Measurements from ENCODE around the gene ETFB.

Gene ETFB

GRCh38 chr19:51301266-51301665, 64.9 kb downstream of the ETFB start:
- FAIRE-seq = no peak
- no peak for DNase-seq (ENCODE audit: insufficient read length, low spot score)
- TF ChIP-seq, protein P1, sequence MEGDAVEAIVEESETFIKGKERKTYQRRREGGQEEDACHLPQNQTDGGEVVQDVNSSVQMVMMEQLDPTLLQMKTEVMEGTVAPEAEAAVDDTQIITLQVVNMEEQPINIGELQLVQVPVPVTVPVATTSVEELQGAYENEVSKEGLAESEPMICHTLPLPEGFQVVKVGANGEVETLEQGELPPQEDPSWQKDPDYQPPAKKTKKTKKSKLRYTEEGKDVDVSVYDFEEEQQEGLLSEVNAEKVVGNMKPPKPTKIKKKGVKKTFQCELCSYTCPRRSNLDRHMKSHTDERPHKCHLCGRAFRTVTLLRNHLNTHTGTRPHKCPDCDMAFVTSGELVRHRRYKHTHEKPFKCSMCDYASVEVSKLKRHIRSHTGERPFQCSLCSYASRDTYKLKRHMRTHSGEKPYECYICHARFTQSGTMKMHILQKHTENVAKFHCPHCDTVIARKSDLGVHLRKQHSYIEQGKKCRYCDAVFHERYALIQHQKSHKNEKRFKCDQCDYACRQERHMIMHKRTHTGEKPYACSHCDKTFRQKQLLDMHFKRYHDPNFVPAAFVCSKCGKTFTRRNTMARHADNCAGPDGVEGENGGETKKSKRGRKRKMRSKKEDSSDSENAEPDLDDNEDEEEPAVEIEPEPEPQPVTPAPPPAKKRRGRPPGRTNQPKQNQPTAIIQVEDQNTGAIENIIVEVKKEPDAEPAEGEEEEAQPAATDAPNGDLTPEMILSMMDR (IDR thresholded peaks at IDR 0.05; ENCODE audit: insufficient read depth, missing control alignments) = no peak

- FAIRE-seq (no peak), DNase-seq (ENCODE audit: insufficient read length, low spot score) (no peak)
- TF ChIP-seq, protein P1 (IDR thresholded peaks at IDR 0.05; ENCODE audit: insufficient read depth, missing control alignments) = no peak
Observed at GRCh38 chr19:51297406-51297805, 68.8 kb downstream of the ETFB start.

DNA sequence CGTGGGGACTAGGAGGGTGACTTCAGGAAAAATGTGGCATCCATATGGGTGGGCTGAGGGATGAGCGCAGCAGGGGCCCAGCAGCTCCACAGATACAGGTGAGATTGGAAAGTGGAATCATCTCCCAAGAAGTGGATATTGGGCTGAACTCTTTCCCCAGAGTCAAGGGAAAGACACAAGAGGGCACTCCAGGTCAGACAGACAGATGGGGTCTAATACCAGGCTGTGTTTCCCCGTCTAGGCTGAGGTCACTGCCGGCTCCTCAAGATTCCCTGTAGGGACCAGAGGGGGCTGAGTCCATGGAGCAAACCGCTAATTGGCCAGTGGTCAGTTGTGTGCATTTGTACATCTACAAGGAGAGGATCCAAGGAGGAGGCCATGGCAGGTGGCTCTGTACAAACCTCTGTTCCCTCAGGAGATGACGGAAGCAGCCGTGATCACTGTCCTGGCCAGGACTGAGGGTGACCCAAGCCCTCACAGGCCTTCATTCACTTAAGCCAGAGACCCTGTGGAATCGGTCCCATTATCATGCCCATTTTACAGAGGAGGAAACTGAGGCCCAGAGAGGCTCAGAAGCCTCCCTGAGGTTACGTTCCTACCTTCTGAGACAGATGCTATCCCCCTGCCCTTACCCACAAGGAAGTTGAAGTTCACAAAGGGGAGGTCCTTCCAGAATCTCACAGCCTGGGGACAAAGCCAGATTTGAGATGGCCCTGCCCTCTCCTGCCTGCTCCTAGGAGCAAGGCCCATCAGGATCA, 69.7 kb downstream of the ETFB start:
- no peak for DNase-seq (ENCODE audit: insufficient read length, low spot score)
- TF ChIP-seq, protein P1 (IDR thresholded peaks at IDR 0.05; ENCODE audit: insufficient read depth, missing control alignments) = no peak
- FAIRE-seq = no peak

- FAIRE-seq (no peak), DNase-seq (ENCODE audit: insufficient read length, low spot score) (no peak)
- TF ChIP-seq, protein P1 (IDR thresholded peaks at IDR 0.05; ENCODE audit: insufficient read depth, missing control alignments) = no peak
Observed at GRCh38 chr19:51295382-51296126, 70.6 kb downstream of the ETFB start.
